ENCODE results near the gene CST1. TPM values are rescaled to one million over a fixed set of nuclear protein-coding genes. Genes with fewer than 3 reads are reported as not detected.
A peak's percentile ranks its signal among the peaks of the same experiment; 100 is the strongest.
"Not testable (repeated sequence)": the region's sequence is repeated elsewhere in the genome, so short reads cannot be mapped to it uniquely, and the experiment has no call there.

CST1 gene
- total RNA-seq, 1 experiment from 2014 or later: not detected

GRCh38 chr20:23755131-23755611 lies 4.4 kb upstream of the CST1 start:
- peak; percentile 16 for DNase-seq (ENCODE audit: low read depth)

- DNase-seq (ENCODE audit: low read depth): no peak
Observed at GRCh38 chr20:23754731-23755130, 4.0 kb upstream of the CST1 start.

GRCh38 chr20:23753589-23753988 lies 2.9 kb upstream of the CST1 start:
- peak; percentile 19 for DNase-seq (ENCODE audit: low read depth)

GRCh38 chr20:23753194-23753548 lies 2.4 kb upstream of the CST1 start:
- no peak for DNase-seq (ENCODE audit: low read depth)

DNA sequence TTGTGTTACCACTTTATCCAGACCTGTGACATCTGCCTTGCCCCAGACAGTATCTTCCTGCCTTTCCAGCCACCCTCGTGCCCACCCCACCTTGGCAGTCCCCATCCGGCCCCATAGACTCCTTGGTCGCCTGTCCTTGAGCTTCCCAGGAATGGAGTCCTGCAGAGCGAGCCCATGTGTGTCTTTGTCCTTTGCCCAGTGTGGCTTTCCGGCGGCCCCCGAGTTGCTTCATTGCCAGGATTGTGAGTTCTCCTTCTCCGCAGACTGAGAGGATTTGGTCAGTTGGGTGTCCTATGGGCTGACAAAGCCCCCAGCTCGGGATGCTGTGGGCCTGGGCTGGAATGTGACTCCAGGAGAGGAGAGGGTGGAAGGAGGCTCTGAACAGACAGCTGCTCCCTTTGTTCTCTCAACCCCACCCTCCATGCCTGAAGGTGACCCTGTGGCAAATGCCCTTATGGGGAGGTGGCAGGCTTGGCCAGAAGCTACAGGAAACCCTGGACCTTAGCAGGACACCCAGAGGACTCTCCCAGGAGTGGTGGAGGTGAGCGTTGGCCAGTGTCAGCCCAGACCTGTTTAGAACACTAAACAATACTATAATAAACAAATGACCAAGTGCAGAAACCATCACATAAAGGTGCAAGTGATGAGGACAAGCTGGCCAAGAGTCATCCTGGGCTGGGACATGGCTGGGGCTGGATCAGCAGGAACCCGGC lies 1.9 kb upstream of the CST1 start:
- DNase-seq (ENCODE audit: low read depth): no peak

DNA sequence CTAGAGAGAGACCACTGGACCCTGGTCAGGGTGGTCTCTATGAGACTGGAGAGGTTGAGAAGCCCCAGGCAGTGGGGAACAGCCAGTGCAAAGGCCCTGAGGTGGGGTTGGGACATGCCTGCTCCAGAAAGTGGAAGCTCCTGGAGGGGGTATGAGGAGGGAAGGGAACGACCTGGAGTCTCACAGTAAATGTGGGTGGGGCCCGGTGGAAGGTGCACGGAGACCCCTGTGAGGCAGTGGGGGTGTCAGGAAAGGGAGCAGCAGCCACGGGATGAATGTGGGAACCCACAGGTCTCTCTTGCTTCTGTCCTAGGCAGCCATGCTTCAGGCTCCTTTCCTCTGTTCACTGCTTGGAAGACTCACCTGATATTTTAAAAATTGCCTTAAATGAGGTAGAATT lies 1.3 kb upstream of the CST1 start:
- DNase-seq (ENCODE audit: low read depth): no peak

DNA sequence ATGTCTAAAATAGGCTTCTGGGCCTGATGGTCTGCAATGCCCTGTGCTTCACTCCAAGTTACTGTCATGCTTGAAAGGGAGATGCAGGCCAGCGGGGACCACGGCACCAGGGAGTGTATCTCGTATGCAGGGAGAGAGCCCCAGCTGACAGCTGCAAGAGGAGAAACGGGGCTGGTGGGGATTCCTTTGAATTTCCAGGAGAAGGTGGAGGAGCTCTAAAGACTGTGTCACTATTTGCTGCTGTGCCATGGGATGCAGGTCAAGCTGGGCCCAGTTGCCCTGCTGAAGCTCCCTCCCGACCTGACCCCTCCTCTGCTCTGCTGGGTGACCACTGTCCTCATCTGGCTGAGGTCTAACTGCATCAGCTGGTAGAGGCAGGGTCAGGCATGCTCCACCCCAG lies 989 bp downstream of the CST1 start:
- no peak for DNase-seq (ENCODE audit: low read depth)

- not testable (repeated sequence) for DNase-seq (ENCODE audit: low read depth)
Observed at GRCh38 chr20:23748975-23749374, 1.8 kb downstream of the CST1 start.

DNA sequence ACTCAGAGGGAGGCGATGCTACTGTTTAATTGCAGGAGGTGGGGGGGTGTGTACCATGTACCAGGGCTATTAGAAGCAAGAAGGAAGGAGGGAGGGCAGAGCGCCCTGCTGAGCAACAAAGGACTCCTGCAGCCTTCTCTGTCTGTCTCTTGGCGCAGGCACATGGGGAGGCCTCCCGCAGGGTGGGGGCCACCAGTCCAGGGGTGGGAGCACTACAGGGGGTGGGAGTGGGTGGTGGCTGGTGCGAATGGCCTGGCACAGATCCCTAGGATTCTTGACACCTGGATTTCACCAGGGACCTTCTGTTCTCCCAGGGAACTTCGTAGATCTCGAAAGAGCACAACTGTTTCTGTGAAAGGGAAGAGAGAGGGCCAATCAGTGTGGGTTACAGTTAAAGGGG lies 3.2 kb downstream of the CST1 start:
- DNase-seq (ENCODE audit: low read depth): not testable (repeated sequence)

GRCh38 chr20:23747092-23747491 lies 3.6 kb downstream of the CST1 start:
- not testable (repeated sequence) for DNase-seq (ENCODE audit: low read depth)

GRCh38 chr20:23746321-23746720 lies 4.4 kb downstream of the CST1 start:
- DNase-seq (ENCODE audit: low read depth): no peak

- no peak for DNase-seq (ENCODE audit: low read depth)
Observed at GRCh38 chr20:23745247-23745646, 5.5 kb downstream of the CST1 start.

GRCh38 chr20:23744817-23745216 lies 5.9 kb downstream of the CST1 start:
- no peak for DNase-seq (ENCODE audit: low read depth)

- not testable (repeated sequence) for DNase-seq (ENCODE audit: low read depth)
Observed at GRCh38 chr20:23735391-23735790, 15.3 kb downstream of the CST1 start.

- DNase-seq (ENCODE audit: low read depth): not testable (repeated sequence)
Observed at GRCh38 chr20:23734949-23735348, 15.8 kb downstream of the CST1 start.

GRCh38 chr20:23734440-23734839 lies 16.3 kb downstream of the CST1 start:
- DNase-seq (ENCODE audit: low read depth): not testable (repeated sequence)

DNA sequence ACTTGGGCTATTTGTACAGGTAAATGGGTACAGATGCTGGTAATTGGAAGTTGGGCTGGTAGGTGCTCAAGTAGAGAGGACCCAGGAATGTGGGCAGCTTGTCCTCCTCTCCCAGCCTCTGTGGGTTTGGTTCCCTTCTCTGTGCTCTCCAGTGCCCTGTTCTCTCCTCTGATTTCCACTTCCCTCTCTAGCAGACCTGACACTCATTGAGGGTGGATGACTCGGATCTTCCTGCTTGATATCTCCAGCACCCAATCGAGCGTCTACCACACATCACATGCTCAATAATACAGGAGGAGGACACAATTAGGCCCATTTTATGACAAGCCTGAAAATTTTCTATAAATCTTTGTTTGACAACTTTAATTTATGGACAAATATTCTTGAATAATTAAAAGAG lies 23.7 kb downstream of the CST1 start:
- no peak for DNase-seq (ENCODE audit: low read depth)

GRCh38 chr20:23725102-23725501 lies 25.6 kb downstream of the CST1 start:
- no peak for DNase-seq (ENCODE audit: low read depth)

DNA sequence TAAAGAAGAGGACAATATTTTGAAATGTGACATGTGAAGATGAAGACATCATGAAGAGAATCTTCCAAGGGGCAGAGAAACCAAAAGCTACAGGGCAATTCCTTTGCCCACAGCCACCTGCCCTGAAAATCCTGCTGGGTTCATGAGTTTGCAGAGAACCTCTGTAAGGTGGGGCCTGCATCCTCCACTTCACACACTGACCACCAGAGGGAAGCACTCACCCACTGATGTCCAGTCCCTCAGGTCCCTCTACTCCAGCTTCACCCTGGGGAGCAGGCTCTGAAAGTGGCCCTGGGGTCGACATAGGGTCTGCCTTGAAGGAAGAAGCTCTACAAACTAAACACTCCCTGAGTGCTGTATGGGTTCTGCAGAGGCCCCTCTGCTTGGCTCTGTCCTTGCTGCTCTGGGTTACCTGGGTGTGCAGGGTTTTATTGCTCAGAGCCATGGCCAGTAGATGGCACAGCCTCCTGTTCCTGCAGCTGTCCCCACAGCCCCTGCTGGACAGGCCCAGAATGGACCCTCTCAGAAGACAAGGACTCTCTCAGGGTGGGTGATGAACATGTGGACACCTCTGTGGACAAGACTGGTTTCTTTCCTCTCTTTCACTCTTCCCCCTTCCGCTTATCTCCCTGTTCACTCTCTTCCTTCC lies 27.0 kb downstream of the CST1 start:
- peak; percentile 6 for DNase-seq (ENCODE audit: low read depth)

- not testable (repeated sequence) for DNase-seq (ENCODE audit: low read depth)
Observed at GRCh38 chr20:23722851-23723250, 27.9 kb downstream of the CST1 start.

- no peak for DNase-seq (ENCODE audit: low read depth)
Observed at GRCh38 chr20:23721962-23722361, 28.8 kb downstream of the CST1 start.

GRCh38 chr20:23719351-23719750 lies 31.4 kb downstream of the CST1 start:
- not testable (repeated sequence) for DNase-seq (ENCODE audit: low read depth)

DNA sequence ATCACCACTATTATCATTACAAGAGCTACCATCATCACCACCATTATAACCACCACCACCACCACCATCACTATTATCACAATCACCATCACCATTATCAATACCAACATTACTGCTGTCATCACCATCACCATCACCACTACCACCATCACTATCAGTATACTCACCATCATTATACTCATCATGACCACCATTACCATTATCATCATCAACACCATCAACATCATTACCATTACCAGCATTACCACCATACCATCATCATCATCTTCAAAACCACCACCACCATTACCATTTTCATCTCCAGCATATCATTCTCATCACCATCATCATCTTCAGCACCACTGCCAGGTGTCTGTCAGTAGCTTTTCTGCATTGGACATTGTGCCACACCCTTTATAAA lies 39.0 kb downstream of the CST1 start:
- not testable (repeated sequence) for DNase-seq (ENCODE audit: low read depth)
